WI38 (cell line): ENCODE results near the gene RNPEPL1.
"Not testable (repeated sequence)": the region's sequence is repeated elsewhere in the genome, so short reads cannot be mapped to it uniquely, and the experiment has no call there.

ENCODE experiments used
- H3K4me3 ChIP-seq: 2 replicates; pipeline ENCODE4 v1.5.1; 2011; ENCODE audit warnings: low read depth, mild to moderate bottlenecking, control low read depth, low read length
- CTCF ChIP-seq: IDR thresholded peaks from 2 replicates; pipeline ENCODE4 v1.5.1; 2012; ENCODE audit warnings: low read depth, mild to moderate bottlenecking, control low read depth, low read length

The RNPEPL1 gene

GRCh38 chr2:240557808-240558207 lies 10.5 kb upstream of the RNPEPL1 start, which contains the start of gene ANKMY1:
TSS of gene ANKMY1 (minus strand) at chr2:240557988. CDS start at chr2:240557335, 653 bp downstream.
- H3K4me3 ChIP-seq: peak within 1 kb of the TSS; percentile 40
- TF ChIP-seq CTCF: no peak

- H3K4me3 ChIP-seq: peak overlapping the region; percentile 40; the same call in 1 of the 2 replicates
- TF ChIP-seq CTCF: no peak
Measured at GRCh38 chr2:240558236-240558761, 10.0 kb upstream of the RNPEPL1 start.

GRCh38 chr2:240559286-240559685 lies 9.0 kb upstream of the RNPEPL1 start:
- H3K4me3 ChIP-seq: no peak overlapping the region
- TF ChIP-seq CTCF: no peak

- TF ChIP-seq CTCF: no peak
- peak within 1 kb of the TSS; percentile 66 for H3K4me3 ChIP-seq
Measured at GRCh38 chr2:240560084-240560479, 8.2 kb upstream of the RNPEPL1 start, which contains the start of gene DUSP28. TSS of gene DUSP28 (plus strand) at chr2:240560357. CDS start at chr2:240560685, 328 bp downstream.

- no peak for TF ChIP-seq CTCF
- H3K4me3 ChIP-seq: peak overlapping the region; percentile 66
Measured at GRCh38 chr2:240560480-240561324, 7.6 kb upstream of the RNPEPL1 start.

- TF ChIP-seq CTCF: no peak
Measured at GRCh38 chr2:240561325-240561971, 6.8 kb upstream of the RNPEPL1 start.

GRCh38 chr2:240563231-240563630 lies 5.1 kb upstream of the RNPEPL1 start:
- H3K4me3 ChIP-seq: not testable (repeated sequence)

More at GRCh38 chr2:240561325-240561971, 6.8 kb upstream of the RNPEPL1 start:
- peak overlapping the region; percentile 66 for H3K4me3 ChIP-seq
